Occipital lobe (tissue), 2 donors: ENCODE results near the gene JAZF1. TPM values are rescaled to one million over a fixed set of nuclear protein-coding genes. Genes with fewer than 3 reads are reported as not detected.

ENCODE experiments used
- DNase-seq: peaks from one replicate; lab custom pipeline; 2025; lab: John Stamatoyannopoulos, UW
- total RNA-seq: library from RNA; depleted of rRNA; stranded (reverse); fragments of >200 nt; gene quantifications from one replicate; pipeline ENCODE4 v1.2.3, GENCODE V29; 2014

JAZF1 gene
- total RNA-seq, 1 donor from 2014 or later, result 62.1 TPM

DNA sequence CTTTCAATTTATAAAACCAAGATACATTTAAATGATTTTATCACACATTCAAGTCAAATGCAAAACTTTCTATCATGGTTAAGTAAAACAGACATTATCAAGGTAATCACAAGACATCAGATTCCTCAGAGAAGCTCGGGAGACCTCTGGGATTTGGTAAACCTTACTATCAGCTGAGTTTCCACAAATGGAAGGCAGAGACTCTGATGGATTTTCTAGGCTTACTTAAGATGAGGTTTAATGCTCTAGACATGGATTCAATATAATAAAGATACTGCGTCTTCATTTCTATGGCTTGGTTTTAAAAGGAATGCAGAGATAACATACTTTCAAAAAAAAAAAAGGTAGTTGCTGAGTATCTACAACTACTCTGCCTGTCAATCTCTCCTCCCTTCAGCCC is 171.7 kb downstream of the JAZF1 start:
- no peak for DNase-seq

DNA sequence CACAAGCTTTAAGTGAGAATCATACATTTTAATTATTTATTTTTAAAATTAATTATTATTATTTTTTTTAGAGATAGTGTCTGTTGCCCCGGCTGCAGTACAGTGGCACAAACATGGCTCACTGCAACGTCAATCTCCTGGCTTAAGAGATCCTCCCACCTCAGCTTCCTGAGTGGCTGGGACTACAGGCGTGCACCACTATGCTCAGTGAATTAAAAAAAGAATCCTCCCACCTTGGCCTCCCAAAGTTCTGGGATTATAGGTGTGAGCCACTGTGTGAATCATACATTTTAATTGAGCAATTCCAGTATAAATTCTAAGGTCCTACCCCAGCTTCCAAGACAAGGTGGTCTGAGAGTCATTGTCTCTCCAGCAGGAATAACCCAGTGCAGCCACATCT is 172.4 kb downstream of the JAZF1 start:
- DNase-seq, result no peak

- DNase-seq, result no peak
Measured at GRCh38 chr7:28006491-28006890, 174.1 kb downstream of the JAZF1 start.

DNA sequence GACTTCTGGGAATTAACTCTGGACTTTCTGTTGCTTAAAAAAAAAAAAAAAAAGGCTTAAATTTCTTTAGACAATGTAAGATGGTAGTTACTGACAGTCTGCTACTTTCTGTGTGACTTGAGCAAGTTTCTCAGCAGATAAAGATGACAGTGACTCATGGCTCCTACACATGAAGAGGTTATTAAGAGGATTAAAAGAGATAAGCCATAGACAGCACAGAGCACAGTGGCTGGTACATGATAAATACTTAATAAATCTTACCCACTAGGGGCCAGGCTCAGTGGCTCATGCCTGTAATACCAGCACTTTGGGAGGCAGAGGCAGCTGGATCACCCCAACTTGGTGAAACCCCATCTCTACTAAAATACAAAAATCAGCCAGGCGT is 174.8 kb downstream of the JAZF1 start:
- DNase-seq, result no peak

DNA sequence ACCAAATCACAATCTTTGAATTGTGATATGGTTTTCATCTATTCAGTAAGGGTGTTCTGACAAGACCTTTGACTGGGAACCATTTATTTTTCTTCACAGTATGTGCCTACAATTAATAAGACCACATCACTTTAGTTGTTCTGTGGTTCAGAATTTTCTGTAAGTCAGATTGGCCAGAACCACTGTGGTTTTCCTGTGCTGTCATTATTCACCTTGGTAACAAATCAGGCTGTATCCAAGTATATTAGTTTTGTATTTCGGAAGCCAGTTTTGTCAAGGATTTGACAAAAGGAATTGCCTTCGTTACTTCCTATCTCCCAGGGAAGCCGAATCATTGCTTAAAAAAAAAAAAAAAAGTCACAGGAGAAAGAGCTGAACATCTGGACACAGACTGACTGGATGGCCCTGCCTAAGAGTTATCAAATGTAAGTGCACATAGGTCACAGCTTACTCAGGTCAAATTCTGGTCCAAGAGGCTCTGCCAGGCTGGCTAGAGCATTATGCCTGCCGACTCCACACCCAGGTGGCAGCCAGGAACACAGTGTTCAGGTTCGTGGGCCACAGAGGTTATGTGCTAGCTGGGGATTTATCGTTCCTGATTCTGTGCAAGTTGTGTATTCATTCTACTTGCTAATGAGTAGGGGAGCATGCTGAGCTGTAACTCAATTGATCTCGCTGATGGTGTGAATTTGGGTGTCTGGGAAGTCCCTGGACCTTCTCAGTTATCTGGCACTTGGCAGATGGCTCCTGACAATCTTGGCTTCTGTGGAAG is 175.3 kb downstream of the JAZF1 start:
- DNase-seq, result no peak

DNA sequence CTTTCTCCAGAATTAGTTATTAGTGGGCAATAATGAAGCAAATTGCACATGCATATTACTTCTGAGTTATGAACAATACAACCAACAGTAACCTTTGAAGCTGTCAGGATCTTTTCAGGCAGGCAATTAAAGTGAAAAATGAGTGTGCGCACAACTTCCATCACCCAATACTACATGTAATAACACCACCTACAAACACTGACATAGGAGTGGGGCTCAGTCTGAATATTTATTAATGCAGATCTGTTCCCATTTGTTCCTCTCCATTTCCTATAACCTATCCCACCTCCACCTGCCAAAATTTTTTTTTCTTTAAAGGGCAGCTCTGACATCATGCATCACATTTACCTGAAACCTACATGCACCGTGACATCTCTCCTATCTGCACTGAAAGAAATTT is 177.2 kb downstream of the JAZF1 start:
- DNase-seq, result no peak

GRCh38 chr7:28002638-28003037 is 178.0 kb downstream of the JAZF1 start:
- DNase-seq, result no peak

- no peak for DNase-seq
Measured at GRCh38 chr7:28001896-28002295, 178.7 kb downstream of the JAZF1 start.

DNA sequence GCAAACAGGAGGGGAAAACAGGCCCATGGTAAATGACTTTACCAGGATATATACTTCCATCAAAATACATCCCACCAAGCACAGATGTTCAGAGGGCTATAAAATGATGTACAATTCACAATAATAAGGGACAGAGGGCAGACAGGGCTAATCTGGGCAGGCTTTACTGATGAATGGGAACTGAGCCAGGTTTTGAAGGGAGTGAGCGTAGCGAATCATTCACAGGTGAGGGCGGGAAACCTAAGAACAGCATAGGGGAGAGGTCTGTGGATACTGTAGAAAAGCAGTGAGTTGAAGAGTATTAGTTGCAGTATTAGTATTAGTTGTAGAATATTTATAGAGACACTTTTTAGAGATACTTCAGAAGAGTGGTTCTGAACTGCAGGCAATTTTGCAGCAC is 180.8 kb downstream of the JAZF1 start:
- DNase-seq, result no peak

GRCh38 chr7:27998382-27998781 is 182.2 kb downstream of the JAZF1 start:
- DNase-seq, result no peak

- DNase-seq, result no peak
Measured at GRCh38 chr7:27997188-27997707, 183.3 kb downstream of the JAZF1 start.

- DNase-seq, result no peak
Measured at GRCh38 chr7:27996141-27996540, 184.5 kb downstream of the JAZF1 start.

- no peak for DNase-seq
Measured at GRCh38 chr7:27995228-27995627, 185.4 kb downstream of the JAZF1 start.

- DNase-seq, result no peak
Measured at GRCh38 chr7:27994639-27995038, 186.0 kb downstream of the JAZF1 start.

DNA sequence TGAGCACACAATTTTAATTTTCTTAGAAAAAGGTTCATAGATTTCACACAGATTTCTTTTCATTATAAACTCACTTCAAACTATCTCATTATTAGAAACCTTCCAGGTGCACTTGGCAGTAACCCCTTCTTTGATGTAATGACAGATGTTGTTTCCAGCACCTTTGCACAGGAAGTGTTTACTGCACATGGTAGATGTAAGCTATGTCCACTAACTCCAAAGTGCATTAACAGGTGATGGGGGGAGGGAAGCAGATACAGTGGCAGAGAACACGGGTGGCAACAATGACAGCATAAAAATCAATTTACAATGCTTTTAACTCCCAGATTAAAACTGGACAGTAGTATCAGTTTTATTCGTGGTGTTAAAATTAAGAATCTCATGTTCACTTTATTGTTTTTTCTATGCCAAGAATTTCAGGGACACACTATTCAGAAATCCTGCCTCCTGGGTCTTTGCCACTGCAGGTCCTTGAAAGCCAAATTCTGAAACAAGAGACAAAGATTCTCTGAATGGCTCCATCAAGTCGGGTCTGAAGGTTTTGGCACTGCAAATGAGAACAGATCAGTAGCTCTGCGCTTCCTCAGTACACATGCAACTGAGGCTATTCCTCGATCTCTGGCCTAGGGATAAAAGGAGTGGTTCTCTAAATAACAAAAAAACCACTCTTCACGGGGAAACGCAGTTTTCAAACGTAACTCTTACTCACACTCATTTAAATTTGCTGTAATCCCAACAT is 187.7 kb downstream of the JAZF1 start:
- DNase-seq, result no peak

DNA sequence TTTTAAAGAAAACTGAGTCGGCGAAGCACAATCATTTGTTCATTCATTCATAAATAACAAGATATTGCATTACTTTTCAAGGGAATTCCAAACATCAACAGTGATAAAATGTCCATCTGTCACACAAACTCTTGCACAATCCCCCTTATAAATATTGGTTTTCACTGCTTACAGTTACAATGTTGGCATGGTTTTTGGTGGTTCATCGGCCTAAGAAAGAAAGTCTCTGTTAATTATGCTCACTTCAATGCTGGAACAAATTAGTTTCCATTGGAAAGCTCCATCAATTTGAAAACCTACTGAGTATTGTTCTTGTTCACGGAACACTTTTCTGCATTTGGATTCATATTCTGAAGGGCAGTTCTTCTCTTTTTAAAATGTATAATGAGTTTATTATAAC is 188.5 kb downstream of the JAZF1 start:
- DNase-seq, result no peak

DNA sequence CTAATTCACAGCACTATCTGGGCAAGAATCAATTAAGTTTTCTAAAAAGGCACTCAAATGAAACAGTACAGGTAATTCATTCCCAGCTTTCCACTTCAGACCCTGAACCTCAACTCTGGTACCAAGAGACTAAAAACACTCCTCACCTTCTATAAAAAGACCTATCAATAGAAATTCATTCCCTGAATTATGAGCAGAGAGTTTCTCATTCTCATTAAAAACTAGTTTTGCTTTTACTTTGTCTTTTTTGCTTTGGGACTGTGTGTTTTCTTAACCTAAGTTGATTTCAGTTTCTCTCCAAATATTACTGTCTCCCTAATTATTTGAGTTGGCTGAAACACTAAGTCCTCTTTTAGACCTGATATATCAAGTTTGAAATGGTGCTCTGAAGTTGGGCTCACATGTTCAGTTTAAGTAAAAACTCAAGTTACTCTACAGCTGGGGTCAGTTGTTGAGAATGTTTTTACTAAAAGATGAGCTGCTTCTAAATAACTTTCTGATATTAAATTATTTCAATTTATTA is 189.5 kb downstream of the JAZF1 start:
- no peak for DNase-seq

- no peak for DNase-seq
Measured at GRCh38 chr7:27976531-27976930, 204.1 kb downstream of the JAZF1 start.

GRCh38 chr7:27973625-27974024 is 207.0 kb downstream of the JAZF1 start:
- DNase-seq, result no peak

GRCh38 chr7:27972276-27972675 is 208.3 kb downstream of the JAZF1 start:
- DNase-seq, result no peak

GRCh38 chr7:27971171-27971812 is 209.3 kb downstream of the JAZF1 start:
- no peak for DNase-seq

DNA sequence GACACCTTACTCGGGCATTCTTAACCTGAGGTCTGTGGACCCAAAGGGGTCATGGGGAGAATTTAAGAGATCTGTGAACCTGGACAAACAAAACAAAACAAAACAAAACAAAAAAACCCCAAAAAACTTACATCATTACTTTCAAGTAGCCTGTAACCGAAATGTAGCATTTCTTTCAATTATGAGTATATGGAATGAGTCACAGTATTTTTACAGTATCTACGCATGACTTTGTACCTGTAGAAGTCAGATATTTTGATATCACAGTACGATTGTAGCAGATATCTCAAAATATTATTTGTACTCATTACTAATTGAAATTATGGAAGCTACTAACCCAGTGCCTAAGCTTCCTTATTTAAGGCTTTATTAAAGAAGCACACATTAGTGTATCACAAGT is 210.2 kb downstream of the JAZF1 start:
- DNase-seq, result no peak
